ACC112 (cell line): ENCODE results near the gene NUDT10.
"Not testable (repeated sequence)": the region's sequence is repeated elsewhere in the genome, so short reads cannot be mapped to it uniquely, and the experiment has no call there.

ENCODE experiments used
- H2AFZ ChIP-seq: fragments of 200-600 bp; sonication (generic); one replicate; pipeline ENCODE4 v1.6.0; 2017; ENCODE audit warnings: antibody characterized with exemption, low read length; ENCODE audit not compliant: unreplicated experiment
- H3K27ac ChIP-seq: fragments of 200-600 bp; sonication (generic); 2 replicates; pipeline ENCODE4 v1.5.1; 2014; ENCODE audit warnings: low read depth, mild to moderate bottlenecking, antibody characterized with exemption, low read length, moderate library complexity
- H3K27me3 ChIP-seq: fragments of 200-600 bp; sonication (generic); 2 replicates; pipeline ENCODE4 v1.6.1; 2014; ENCODE audit warnings: mild to moderate bottlenecking, antibody characterized with exemption, low read length, moderate library complexity, mixed read lengths; ENCODE audit not compliant: insufficient read depth
- H3K36me3 ChIP-seq: fragments of 200-600 bp; sonication (generic); 2 replicates; pipeline ENCODE4 v1.6.1; 2016; ENCODE audit warnings: mild to moderate bottlenecking, antibody characterized with exemption, low read length, moderate library complexity, mixed read lengths; ENCODE audit not compliant: insufficient read depth
- H3K4me1 ChIP-seq: fragments of 200-600 bp; sonication (generic); one replicate; pipeline ENCODE4 v1.6.1; 2016; ENCODE audit warnings: low read length, mixed read lengths; ENCODE audit not compliant: insufficient read depth, unreplicated experiment, control insufficient read depth
- H3K4me3 ChIP-seq: fragments of 200-600 bp; sonication (generic); 2 replicates; pipeline ENCODE4 v1.5.1; 2014; ENCODE audit warnings: mild to moderate bottlenecking, low read depth, low read length
- H3K79me2 ChIP-seq: fragments of 200-600 bp; sonication (generic); one replicate; pipeline ENCODE4 v1.6.0; 2016; ENCODE audit warnings: low read length; ENCODE audit not compliant: control insufficient read depth, unreplicated experiment, insufficient read depth

NUDT10 gene

DNA sequence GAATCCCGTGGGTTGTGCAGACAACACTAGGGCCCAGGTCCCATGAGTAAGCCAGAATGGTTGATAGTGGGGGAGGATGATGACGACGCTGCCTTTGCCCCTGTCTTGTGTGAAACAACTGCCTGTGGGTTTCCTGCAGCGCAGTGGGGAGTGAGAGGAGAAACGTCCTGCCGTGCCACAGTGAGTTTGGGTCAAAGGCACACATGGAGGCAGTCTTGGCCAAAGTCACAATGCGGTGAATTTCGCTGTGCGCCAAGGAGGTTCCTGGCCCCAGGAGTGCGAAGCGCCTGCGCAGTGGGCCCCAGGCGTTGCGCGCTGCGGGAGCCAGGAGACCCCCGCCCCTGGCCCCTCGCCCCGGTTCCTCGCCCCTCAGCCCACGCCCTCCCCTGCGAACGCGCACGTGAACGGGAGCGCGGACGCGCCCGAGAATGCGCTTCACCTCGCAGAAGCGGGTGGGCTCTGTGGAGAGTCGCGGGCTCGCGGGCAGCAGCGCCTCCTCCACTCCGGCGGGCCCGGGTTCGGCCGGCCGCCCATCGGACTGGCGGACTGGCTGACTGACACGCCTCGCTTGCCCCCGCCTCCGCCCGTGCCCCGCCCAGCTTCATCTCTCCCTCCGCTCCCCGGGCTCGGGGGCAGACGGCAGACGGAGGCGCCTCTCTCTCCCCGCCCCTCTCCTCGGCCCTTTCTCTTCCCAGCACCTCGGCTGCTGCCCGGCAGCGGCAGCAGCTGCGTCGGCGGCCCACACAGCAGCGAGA lies at the start of gene NUDT10:
Gene NUDT10 (plus strand): TSS at position 635 of the 755 bp plus-strand sequence. CDS start 144 bp downstream, outside the sequence.
- Histone ChIP-seq H3K36me3 (no peaks in the 10 kb centered on the region), H3K27me3 (no peaks in the 10 kb centered on the region; the same call in none of the 2 replicates), H3K4me3 (peak within 1 kb of the TSS; percentile 71), H3K27ac (no peak within 1 kb of the TSS), H3K4me1 (no peaks in the 10 kb centered on the region), H3K79me2 (no peaks in the 10 kb centered on the region), H2AFZ (no peak within 1 kb of the TSS)

DNA sequence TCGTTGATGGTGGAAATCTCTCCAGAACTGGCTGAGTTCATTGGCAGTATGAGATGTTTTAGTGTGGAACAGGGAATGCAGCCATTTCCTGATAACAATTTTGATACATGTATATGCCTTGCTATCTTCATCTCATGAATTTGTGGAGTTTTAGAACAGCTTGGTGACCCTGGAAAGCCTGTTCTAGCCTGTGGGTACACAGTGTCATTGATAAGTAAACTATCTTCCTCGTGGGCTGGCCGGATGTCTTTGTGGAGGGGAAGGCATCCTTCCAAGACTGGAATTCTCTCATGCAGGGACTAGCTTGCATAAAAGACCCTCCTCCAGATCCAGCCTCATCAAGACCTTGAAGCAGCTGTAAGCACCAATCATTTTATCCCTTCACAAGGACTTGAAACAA lies 40.2 kb upstream of the NUDT10 start:
- H3K27ac ChIP-seq, result no peak overlapping the region
- no peaks in the 10 kb centered on the region for H3K4me1 ChIP-seq
- no peaks in the 10 kb centered on the region for H3K27me3 ChIP-seq

DNA sequence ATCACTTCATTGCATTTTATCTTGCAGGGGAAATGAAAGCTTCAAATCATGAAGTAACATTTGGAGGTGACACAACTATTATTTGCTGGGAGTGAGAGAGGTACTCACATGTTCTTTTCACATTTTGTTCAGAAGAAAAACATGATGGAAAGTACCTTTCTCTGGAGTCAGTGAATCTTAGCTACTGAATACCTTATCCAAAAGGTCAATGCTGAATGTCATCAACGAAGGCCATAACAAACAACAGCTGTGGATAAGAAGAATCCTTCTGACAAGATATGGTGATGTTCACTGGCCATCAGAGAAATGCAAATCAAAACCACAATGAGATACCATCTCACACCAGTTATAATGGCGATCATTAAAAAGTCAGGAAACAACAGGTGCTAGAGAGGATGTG lies 36.5 kb upstream of the NUDT10 start:
- Histone ChIP-seq H3K36me3 (no peaks in the 10 kb centered on the region), H3K79me2 (no peaks in the 10 kb centered on the region), H3K4me3 (no peak overlapping the region), H2AFZ (no peak overlapping the region), H3K27me3 (no peaks in the 10 kb centered on the region), H3K4me1 (no peaks in the 10 kb centered on the region), H3K27ac (no peak overlapping the region)

More for the DNA sequence above, 40.2 kb upstream of the NUDT10 start:
- H3K4me3 ChIP-seq, result no peak overlapping the region
- H3K79me2 ChIP-seq, result no peaks in the 10 kb centered on the region
- no peak overlapping the region for H2AFZ ChIP-seq
- no peaks in the 10 kb centered on the region for H3K36me3 ChIP-seq

DNA sequence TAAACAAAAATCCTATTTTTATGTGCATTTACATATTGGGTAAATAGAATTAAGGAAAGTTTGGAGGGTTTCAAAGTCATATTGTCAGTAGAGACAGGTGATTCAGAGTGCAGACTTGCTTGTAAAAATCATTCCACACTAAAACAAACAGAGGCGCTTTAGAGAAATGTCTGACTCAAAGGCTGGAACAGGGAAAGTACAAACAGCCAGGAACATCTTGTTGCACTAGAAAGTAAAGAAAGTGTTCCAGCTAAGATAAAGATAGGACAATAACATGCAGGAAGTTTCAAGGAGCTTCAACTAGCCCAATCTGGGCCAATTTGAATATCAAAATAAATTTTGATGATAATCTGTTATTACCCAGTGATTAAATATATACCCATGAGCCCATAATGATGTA lies 16.4 kb upstream of the NUDT10 start:
- Histone ChIP-seq H3K79me2 (no peaks in the 10 kb centered on the region), H3K36me3 (no peaks in the 10 kb centered on the region), H3K27ac (no peak overlapping the region), H2AFZ (no peak overlapping the region), H3K27me3 (no peaks in the 10 kb centered on the region), H3K4me1 (no peaks in the 10 kb centered on the region), H3K4me3 (no peak overlapping the region)

DNA sequence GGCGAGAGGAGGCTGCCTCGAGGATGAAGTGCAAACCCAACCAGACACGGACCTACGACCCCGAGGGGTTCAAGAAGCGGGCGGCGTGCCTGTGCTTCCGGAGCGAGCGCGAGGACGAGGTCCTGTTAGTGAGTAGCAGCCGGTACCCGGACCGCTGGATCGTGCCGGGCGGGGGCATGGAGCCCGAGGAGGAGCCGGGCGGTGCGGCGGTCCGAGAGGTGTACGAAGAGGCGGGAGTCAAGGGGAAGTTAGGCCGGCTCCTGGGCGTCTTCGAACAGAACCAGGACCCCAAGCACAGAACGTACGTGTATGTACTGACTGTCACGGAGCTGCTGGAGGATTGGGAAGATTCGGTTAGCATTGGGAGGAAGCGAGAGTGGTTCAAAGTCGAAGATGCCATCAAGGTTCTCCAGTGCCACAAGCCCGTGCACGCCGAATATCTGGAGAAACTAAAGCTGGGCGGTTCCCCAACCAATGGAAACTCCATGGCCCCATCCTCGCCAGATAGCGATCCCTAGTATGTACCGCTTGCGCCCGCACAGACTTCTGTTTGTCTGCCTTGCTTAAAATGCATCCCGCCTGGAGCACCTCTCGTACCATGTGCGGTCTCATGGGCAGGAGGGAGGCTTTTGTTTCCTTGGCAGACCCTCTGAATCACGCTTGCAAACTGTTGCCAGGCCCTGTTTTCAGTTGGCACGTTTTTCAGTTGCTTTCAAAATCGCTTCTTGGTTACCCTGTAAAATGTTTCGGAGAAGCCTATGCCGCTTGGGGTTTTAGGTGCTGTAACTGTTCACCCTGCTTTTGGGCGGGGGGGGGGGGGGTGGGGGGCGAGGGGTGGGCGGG lies 542 bp downstream of the NUDT10 start:
- H3K79me2 ChIP-seq, H3K36me3 ChIP-seq, H2AFZ ChIP-seq, H3K27me3 ChIP-seq, H3K27ac ChIP-seq, H3K4me1 ChIP-seq: not testable (repeated sequence)
- H3K4me3 ChIP-seq, result peak overlapping the region; percentile 71

DNA sequence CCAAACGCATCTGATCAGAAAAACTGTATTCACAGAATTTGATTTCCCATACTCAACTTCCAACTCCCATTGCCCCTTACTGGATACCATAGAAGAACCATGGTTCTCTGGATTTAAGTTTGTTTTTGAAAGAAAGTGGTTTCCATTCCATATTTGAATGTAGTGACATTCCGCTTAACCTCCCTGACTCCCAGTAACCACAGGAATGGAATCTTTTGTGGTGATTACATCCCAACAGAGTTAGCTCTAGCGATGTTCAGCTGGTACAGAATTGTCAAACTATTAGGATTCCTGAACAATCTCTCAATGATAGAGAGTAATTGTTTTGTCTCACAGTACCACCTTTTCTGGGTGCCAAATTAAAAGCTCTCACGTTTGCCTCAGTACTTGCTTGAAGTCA lies 1.7 kb downstream of the NUDT10 start:
- Histone ChIP-seq H3K36me3 (no peaks in the 10 kb centered on the region), H3K27me3 (no peaks in the 10 kb centered on the region; the same call in none of the 2 replicates), H2AFZ (no peak overlapping the region), H3K27ac (no peak overlapping the region), H3K4me3 (no peak overlapping the region), H3K4me1 (no peaks in the 10 kb centered on the region), H3K79me2 (no peaks in the 10 kb centered on the region)

DNA sequence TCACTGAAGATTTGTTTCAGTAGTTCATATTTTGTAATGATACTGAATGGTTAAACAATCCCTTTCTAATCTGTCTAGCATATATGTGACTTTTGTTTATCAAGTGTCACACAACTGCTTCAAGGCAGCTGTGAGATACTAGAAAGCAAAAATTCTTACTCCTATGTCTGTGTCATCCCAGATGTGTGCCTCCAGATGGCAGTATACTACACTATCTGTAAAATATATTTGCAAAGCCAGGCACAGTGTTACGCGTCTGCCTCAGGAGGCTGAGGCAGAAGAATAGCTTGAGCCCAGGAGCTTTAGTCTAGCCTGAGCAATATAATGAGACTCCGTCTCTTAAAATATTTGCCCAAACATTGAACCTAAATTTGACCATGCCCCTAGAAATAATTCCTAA lies 4.0 kb downstream of the NUDT10 start:
- Histone ChIP-seq H3K4me3 (no peak overlapping the region), H3K27me3 (no peaks in the 10 kb centered on the region; the same call in none of the 2 replicates), H3K4me1 (no peaks in the 10 kb centered on the region), H2AFZ (no peak overlapping the region), H3K27ac (no peak overlapping the region), H3K79me2 (no peaks in the 10 kb centered on the region), H3K36me3 (no peaks in the 10 kb centered on the region)

DNA sequence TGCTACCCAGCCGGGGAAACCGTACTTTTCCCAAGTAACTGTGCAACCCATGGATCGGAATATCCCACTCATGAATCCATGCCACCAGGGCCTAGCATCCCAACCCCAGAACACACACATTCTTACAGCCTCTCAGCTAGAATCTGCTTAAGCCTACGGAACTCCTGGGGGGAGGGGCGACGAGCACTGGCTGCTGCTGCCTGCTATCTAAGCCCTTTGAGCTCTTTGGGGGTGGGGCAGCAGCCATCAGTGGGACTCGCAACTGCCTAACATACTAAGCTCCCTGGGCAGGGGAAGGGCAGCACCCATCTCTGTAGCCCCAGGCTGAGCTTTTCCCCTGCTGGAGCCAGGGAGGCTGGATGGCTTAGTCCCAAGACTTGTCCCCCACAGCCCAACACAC lies 28.6 kb downstream of the NUDT10 start:
- H3K79me2 ChIP-seq, result no peaks in the 10 kb centered on the region
- H3K36me3 ChIP-seq, result no peaks in the 10 kb centered on the region
- H2AFZ ChIP-seq, result no peak overlapping the region
- H3K27ac ChIP-seq, result no peak overlapping the region
- no peak overlapping the region for H3K4me3 ChIP-seq
- no peaks in the 10 kb centered on the region for H3K27me3 ChIP-seq
- H3K4me1 ChIP-seq, result no peaks in the 10 kb centered on the region

DNA sequence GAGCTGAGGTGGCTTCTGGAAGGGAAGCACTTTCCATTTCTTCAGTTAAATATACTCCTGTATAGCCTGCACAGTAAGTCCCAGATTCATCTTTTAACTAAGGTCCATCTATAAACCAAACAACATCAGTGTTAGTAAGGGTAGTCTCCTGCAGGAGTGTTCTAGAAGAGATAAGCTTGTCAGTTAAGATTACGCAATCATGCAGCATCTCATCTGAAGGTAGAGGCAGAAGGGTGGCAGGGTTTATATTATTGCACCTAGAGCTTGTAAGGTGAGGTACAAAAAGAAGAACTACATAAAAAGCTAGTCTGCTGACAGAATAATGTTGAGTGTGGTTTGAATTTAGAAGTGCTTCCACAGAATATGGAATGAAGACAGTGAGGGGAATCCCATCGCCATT lies 44.0 kb downstream of the NUDT10 start:
- H3K4me3 ChIP-seq, result no peak overlapping the region
- no peaks in the 10 kb centered on the region for H3K79me2 ChIP-seq
- no peak overlapping the region for H2AFZ ChIP-seq
- H3K27me3 ChIP-seq, result no peaks in the 10 kb centered on the region
- H3K27ac ChIP-seq, result no peak overlapping the region
- H3K36me3 ChIP-seq, result no peaks in the 10 kb centered on the region
- H3K4me1 ChIP-seq, result no peaks in the 10 kb centered on the region
